SK-N-SH (cell line): ENCODE results near the gene BIN2. TPM values are rescaled to one million over a fixed set of nuclear protein-coding genes. Genes with fewer than 3 reads are reported as not detected.

Source experiments
- CTCF ChIA-PET: fragments of 300-600, 350-600 bp; formaldehyde crosslinking; extraction: SDS; loops from one replicate; lab custom pipeline; 2021; lab: Yijun Ruan, JAX
- POLR2A ChIA-PET: fragments of 350-600 bp; sonication (Branson Sonifier 250); formaldehyde crosslinking; extraction: SDS; loops from one replicate; lab custom pipeline; 2020; ENCODE audit warnings: antibody characterized with exemption, inconsistent platforms; lab: Yijun Ruan, JAX
- DNase-seq: peaks from one replicate; pipeline ENCODE4 v3.0.0; 2012
- H2AFZ ChIP-seq: fragments of 200-600 bp; sonication (generic); 2 replicates; pipeline ENCODE4 v1.8.1; 2016; ENCODE audit warnings: antibody characterized with exemption, mild to moderate bottlenecking, low read depth
- H3F3A ChIP-seq: fragments of 200-600 bp; sonication (generic); replicated peaks from 2 replicates; pipeline ENCODE3; 2016; ENCODE audit warnings: antibody characterized with exemption, mild to moderate bottlenecking; ENCODE audit not compliant: insufficient read depth
- H3K27ac ChIP-seq, 2 experiments: fragments of 200-500 bp in 1 of 2; fragments of 200-600 bp in 1 of 2; sonication (Bioruptor generic) in 1 of 2; sonication (generic), shearing (Covaris generic) in 1 of 2; 2 replicates each; pipeline versions ENCODE4 v1.5.1 to v1.6.1; 2014 to 2016; ENCODE audit warnings: low read depth in 2 of 2, inconsistent platforms in 1 of 2, low read length in 1 of 2, mild to moderate bottlenecking in 1 of 2, mixed read lengths in 1 of 2
- H3K27me3 ChIP-seq: fragments of 200-600 bp; sonication (generic), shearing (Covaris generic); 2 replicates; pipeline ENCODE4 v1.6.1; 2016; ENCODE audit warnings: mixed run types; ENCODE audit not compliant: insufficient read depth
- H3K36me3 ChIP-seq, 2 experiments: fragments of 200-500 bp in 1 of 2; fragments of 200-600 bp in 1 of 2; sonication (Bioruptor generic) in 1 of 2; sonication (generic) in 1 of 2; replicated peaks in 1 of 2; 2 replicates each; pipeline versions ENCODE3 to v1.5.1; 2014 to 2016; ENCODE audit warnings: low read length in 1 of 2, mild to moderate bottlenecking in 1 of 2; ENCODE audit not compliant: insufficient read depth in 2 of 2, control insufficient read depth in 1 of 2
- H3K4me1 ChIP-seq, 2 experiments: fragments of 200-500 bp in 1 of 2; fragments of 200-600 bp in 1 of 2; sonication (Bioruptor generic) in 1 of 2; sonication (generic), shearing (Covaris generic) in 1 of 2; 2 replicates each; pipeline versions ENCODE4 v1.5.1 to v1.6.1; 2014 to 2016; ENCODE audit warnings: low read depth in 1 of 2, low read length in 1 of 2, mixed run types in 1 of 2; ENCODE audit not compliant: insufficient read depth in 2 of 2, control insufficient read depth in 1 of 2
- H3K4me2 ChIP-seq: fragments of 200-600 bp; sonication (generic), shearing (Covaris generic); 2 replicates; pipeline ENCODE4 v1.6.1; 2017; ENCODE audit warnings: mixed run types
- H3K4me3 ChIP-seq, 2 experiments: fragments of 200-500 bp in 1 of 2; fragments of 200-600 bp in 1 of 2; sonication (Bioruptor generic) in 1 of 2; sonication (generic), shearing (Covaris generic) in 1 of 2; 2 replicates each; pipeline versions ENCODE4 v1.5.1 to v1.8.1; 2014 to 2016; ENCODE audit warnings: low read depth in 2 of 2, inconsistent platforms in 1 of 2, low read length in 1 of 2, mild to moderate bottlenecking in 1 of 2, mixed read lengths in 1 of 2, moderate library complexity in 1 of 2
- H3K79me2 ChIP-seq: fragments of 200-600 bp; sonication (generic); 2 replicates; pipeline ENCODE4 v1.8.1; 2017; ENCODE audit warnings: mild to moderate bottlenecking; ENCODE audit not compliant: insufficient read depth
- H3K9ac ChIP-seq: fragments of 200-600 bp; sonication (generic); 2 replicates; pipeline ENCODE4 v1.6.1; 2017; ENCODE audit warnings: mixed run types
- H3K9me2 ChIP-seq: fragments of 200-600 bp; sonication (generic); 2 replicates; pipeline ENCODE4 v1.6.1; 2017; ENCODE audit warnings: mixed run types
- H3K9me3 ChIP-seq: fragments of 200-600 bp; sonication (generic); 2 replicates; pipeline ENCODE4 v1.6.1; 2017; ENCODE audit warnings: mixed run types, mild to moderate bottlenecking, moderate library complexity
- H4K20me1 ChIP-seq: fragments of 200-600 bp; sonication (generic); 2 replicates; pipeline ENCODE4 v1.6.1; 2017; ENCODE audit warnings: mild to moderate bottlenecking, mixed run types; ENCODE audit not compliant: insufficient read depth
- CHD2 ChIP-seq: fragments of 150-350 bp; IDR thresholded peaks from 2 replicates; pipeline ENCODE4 v1.6.1; 2018; ENCODE audit warnings: low read length; ENCODE audit not compliant: partially characterized antibody
- CTCF ChIP-seq: fragments of 200-600 bp; sonication (generic); IDR thresholded peaks from 2 replicates; pipeline ENCODE4 v1.6.1; 2017; ENCODE audit warnings: antibody characterized with exemption, mild to moderate bottlenecking, moderate library complexity
- FOSL2 ChIP-seq: IDR thresholded peaks from 2 replicates; pipeline ENCODE4 v1.4.0; 2012; ENCODE audit warnings: low read depth, mild to moderate bottlenecking, moderate library complexity, borderline replicate concordance
- FOXJ3 ChIP-seq: sonication (generic); formaldehyde crosslinking; IDR thresholded peaks from 2 replicates; pipeline ENCODE4 v1.5.1; 2020; ENCODE audit warnings: mild to moderate bottlenecking, missing genetic modification reagents
- JUND ChIP-seq: IDR thresholded peaks from 2 replicates; pipeline ENCODE4 v1.4.0; 2012
- RAD21 ChIP-seq: IDR thresholded peaks from 2 replicates; pipeline ENCODE4 v1.6.1; 2012; ENCODE audit warnings: mild to moderate bottlenecking, low read length
- RFX5 ChIP-seq: IDR thresholded peaks from 2 replicates; pipeline ENCODE4 v1.6.1; 2012; ENCODE audit warnings: mild to moderate bottlenecking, improper control_type of control experiment, low read length
- TEAD4 ChIP-seq: IDR thresholded peaks from 2 replicates; pipeline ENCODE4 v1.4.0; 2012; ENCODE audit warnings: mild to moderate bottlenecking, borderline replicate concordance; ENCODE audit not compliant: insufficient read depth
- USF1 ChIP-seq: IDR thresholded peaks from 2 replicates; pipeline ENCODE4 v1.4.0; 2012; ENCODE audit warnings: low read depth, borderline replicate concordance
- YY1 ChIP-seq: IDR thresholded peaks from 2 replicates; pipeline ENCODE4 v1.4.0; 2012; ENCODE audit warnings: low read depth, mild to moderate bottlenecking
- polyA plus RNA-seq, 3 experiments: library from polyadenylated mRNA; depleted of rRNA; stranded (reverse); fragments of >200 nt; gene quantifications; 2 replicates each; pipeline ENCODE4 v1.2.3, GENCODE V29; 2012
- TF ChIP-seq, protein P1 (sequence below): IDR thresholded peaks from 2 replicates; pipeline ENCODE4; 2012

BIN2 gene
- polyA plus RNA-seq, 1 of the 3 experiments (the other 2 are of a cell fraction): not detected

DNA sequence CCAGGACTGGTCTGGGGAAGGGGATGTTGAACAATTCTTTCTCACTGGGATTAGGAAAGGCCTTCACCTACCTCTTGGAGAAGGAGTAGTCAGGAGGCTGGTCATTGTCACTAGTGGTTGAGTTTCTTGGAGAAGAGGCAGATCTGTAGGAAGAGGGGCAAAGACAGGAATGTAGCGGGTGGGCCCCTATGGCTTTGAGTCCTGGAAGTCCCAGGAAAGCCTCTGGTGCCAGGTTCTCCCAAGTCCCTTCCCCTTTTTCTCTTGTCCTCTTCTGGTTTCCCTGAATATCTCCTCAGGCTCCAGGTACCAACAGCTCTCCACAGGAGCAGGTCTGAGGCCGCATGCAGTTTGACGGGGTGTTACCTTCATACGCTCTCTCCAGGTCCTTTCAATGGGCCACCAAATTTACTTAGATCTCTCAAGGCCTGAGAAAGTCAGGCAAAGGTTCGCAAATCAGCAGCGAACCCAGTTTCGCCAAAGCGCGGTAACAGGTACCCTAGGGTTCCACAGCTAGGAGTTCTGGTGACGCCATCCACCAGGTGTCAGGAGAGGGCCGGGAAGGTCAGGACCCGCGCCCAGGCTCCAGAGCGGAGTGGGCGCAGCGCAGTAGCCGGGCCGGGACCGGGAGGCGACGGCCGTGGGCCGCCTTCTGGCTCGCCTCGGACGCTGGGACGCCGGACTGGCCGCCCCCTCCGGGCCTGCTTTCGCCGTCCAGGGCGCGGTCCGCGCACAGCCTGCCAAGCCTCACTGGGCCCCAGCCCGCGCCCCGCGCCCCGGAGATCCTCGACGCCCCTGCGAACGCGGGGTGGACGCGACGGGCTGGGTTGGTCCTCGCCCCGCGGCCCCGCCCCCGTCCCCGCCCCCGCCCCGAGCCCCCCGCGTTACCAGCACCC, 54.6 kb downstream of the BIN2 start (continued):
- TF ChIP-seq, protein P1, sequence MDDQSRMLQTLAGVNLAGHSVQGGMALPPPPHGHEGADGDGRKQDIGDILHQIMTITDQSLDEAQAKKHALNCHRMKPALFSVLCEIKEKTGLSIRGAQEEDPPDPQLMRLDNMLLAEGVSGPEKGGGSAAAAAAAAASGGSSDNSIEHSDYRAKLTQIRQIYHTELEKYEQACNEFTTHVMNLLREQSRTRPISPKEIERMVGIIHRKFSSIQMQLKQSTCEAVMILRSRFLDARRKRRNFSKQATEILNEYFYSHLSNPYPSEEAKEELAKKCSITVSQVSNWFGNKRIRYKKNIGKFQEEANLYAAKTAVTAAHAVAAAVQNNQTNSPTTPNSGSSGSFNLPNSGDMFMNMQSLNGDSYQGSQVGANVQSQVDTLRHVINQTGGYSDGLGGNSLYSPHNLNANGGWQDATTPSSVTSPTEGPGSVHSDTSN: no peak
- no peak for TF ChIP-seq TEAD4
- TF ChIP-seq YY1: no peak
- peak; percentile 69 for TF ChIP-seq RAD21
- TF ChIP-seq, all 33 proteins: peak for 3

- DNase-seq: no peak
- H3K4me2 ChIP-seq: no peak overlapping the region
- H4K20me1 ChIP-seq: 0 out of 2 replicates have a peak, but pooled peaks cover 3% of the 10 kb centered on the region
- no peak for TF ChIP-seq USF1
- no peak for TF ChIP-seq CTCF
- TF ChIP-seq FOXJ3 (CRISPR knock-in tag): no peak
- TF ChIP-seq CHD2: no peak
- no peak for TF ChIP-seq JUND
- no peak for TF ChIP-seq FOSL2
- no peak for TF ChIP-seq RFX5
- peaks cover 7% of the 10 kb centered on the region for H3F3A ChIP-seq
- ChIA-PET CTCF (no interaction called here), POLR2A (no interaction called here)
- H3K27me3 ChIP-seq: no peaks in the 10 kb centered on the region
- no peak overlapping the region for H3K27ac ChIP-seq
- no peaks in the 10 kb centered on the region for H3K36me3 ChIP-seq
- H3K4me1 ChIP-seq: peaks cover 0 to 5% of the 10 kb centered on the region in 2 experiments; a peak in 1 of 4 replicates
- H3K79me2 ChIP-seq: peaks cover 15% of the 10 kb centered on the region
- no peaks in the 10 kb centered on the region for H3K9me3 ChIP-seq
- H3K9me2 ChIP-seq: no peaks in the 10 kb centered on the region
- no peak overlapping the region for H3K4me3 ChIP-seq
- no peak overlapping the region for H3K9ac ChIP-seq
- no peak overlapping the region for H2AFZ ChIP-seq
Observed at GRCh38 chr12:51265024-51265423, 59.0 kb downstream of the BIN2 start.
